Liver (tissue), 3 donors: Measurements from ENCODE around the gene C1QL1.

Experiments
- ATF3 ChIP-seq: IDR thresholded peaks from 2 replicates; pipeline ENCODE4 v1.6.1; 2016; ENCODE audit warnings: antibody characterized with exemption
- CTCF ChIP-seq: fragments of 150-350 bp; IDR thresholded peaks from 2 replicates; pipeline ENCODE4 v1.5.1; 2017; ENCODE audit warnings: improper control_type of control experiment, low read depth, low read length; ENCODE audit not compliant: missing input control
- EGR1 ChIP-seq, 2 donors: IDR thresholded peaks; 2 replicates each; pipeline ENCODE4 v1.6.1; 2016 to 2018; ENCODE audit warnings: antibody characterized with exemption in 2 of 2, low read depth in 2 of 2
- FOXA1 ChIP-seq: IDR thresholded peaks from 2 replicates; pipeline ENCODE4 v1.6.1; 2016; ENCODE audit warnings: antibody characterized with exemption
- GABPA ChIP-seq, 2 donors: IDR thresholded peaks in 1 of 2; conservative IDR thresholded peaks in 1 of 2; 2 replicates each; pipeline ENCODE4 v1.6.1; 2016; ENCODE audit warnings: antibody characterized with exemption in 2 of 2, mild to moderate bottlenecking in 1 of 2, moderate library complexity in 1 of 2
- HNF4G ChIP-seq: IDR thresholded peaks from 2 replicates; pipeline ENCODE4 v1.6.1; 2016; ENCODE audit warnings: antibody characterized with exemption
- MAX ChIP-seq: IDR thresholded peaks from 2 replicates; pipeline ENCODE4 v1.6.1; 2016; ENCODE audit warnings: antibody characterized with exemption
- NR2F2 ChIP-seq: IDR thresholded peaks from 2 replicates; pipeline ENCODE4 v1.6.1; 2016; ENCODE audit warnings: antibody characterized with exemption
- RAD21 ChIP-seq, 2 donors: IDR thresholded peaks; 2 replicates each; pipeline ENCODE4 v1.6.1; 2016; ENCODE audit warnings: antibody characterized with exemption in 2 of 2, mild to moderate bottlenecking in 2 of 2
- REST ChIP-seq: IDR thresholded peaks from 2 replicates; pipeline ENCODE4 v1.6.1; 2016; ENCODE audit warnings: antibody characterized with exemption, mild to moderate bottlenecking
- RXRA ChIP-seq, 2 donors: IDR thresholded peaks; 2 replicates each; pipeline ENCODE4 v1.6.1; 2017 to 2018; ENCODE audit warnings: antibody characterized with exemption in 2 of 2, mild to moderate bottlenecking in 1 of 2
- SP1 ChIP-seq: IDR thresholded peaks from 2 replicates; pipeline ENCODE4 v1.6.1; 2018; ENCODE audit warnings: antibody characterized with exemption, mild to moderate bottlenecking
- TAF1 ChIP-seq: conservative IDR thresholded peaks from 2 replicates; pipeline ENCODE4 v1.6.1; 2016; ENCODE audit warnings: antibody characterized with exemption, mild to moderate bottlenecking
- YY1 ChIP-seq: IDR thresholded peaks from 2 replicates; pipeline ENCODE4 v1.6.1; 2016; ENCODE audit warnings: antibody characterized with exemption, mild to moderate bottlenecking
- donor health status: healthy.
- donor health status: healthy.

DNA sequence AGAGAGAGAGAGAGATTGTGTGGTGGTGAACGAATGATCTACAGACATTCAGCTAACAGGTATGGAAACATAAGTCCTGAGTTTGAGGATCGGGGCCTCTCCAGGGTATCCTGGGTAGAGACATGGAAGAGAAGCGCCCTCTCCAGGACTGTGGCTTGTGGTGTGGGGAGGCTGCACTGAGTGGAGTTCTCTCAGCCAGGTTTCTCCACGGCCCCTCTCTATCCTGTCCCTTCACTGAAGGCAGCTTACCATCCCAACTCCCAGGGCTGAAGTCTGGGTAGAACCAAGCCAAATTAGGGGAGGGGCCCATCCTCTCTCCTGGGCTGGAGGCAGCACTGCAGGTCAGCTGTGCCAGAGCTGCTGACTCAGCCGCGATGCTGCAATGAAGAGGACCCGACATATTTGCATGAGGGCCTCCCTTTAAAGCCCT, 6.2 kb downstream of the C1QL1 start:
- TF ChIP-seq CTCF = no peak
- TF ChIP-seq YY1 = no peak
- no peak for TF ChIP-seq EGR1 (IDR thresholded peaks at IDR 0.05; ENCODE audit: low read depth in 2 of 2)
- TF ChIP-seq GABPA (IDR thresholded peaks at IDR 0.05 in 1 of 2, conservative IDR thresholded peaks at IDR 0.05 in 1 of 2) = no peak
- TF ChIP-seq TAF1 = no peak
- no peak for TF ChIP-seq MAX
- no peak for TF ChIP-seq RXRA (IDR thresholded peaks at IDR 0.05)
- no peak for TF ChIP-seq RAD21 (IDR thresholded peaks at IDR 0.05)
- no peak for TF ChIP-seq SP1
- no peak for TF ChIP-seq FOXA1
- TF ChIP-seq REST = no peak
- no peak for TF ChIP-seq HNF4G
- no peak for TF ChIP-seq NR2F2
- TF ChIP-seq ATF3 = no peak
